ENCODE results near the gene PGC. TPM values are rescaled to one million over a fixed set of nuclear protein-coding genes. Genes with fewer than 3 reads are reported as not detected.
"Not testable (repeated sequence)": the region's sequence is repeated elsewhere in the genome, so short reads cannot be mapped to it uniquely, and the experiment has no call there.

PGC gene
- total RNA-seq, 1 donor from 2014 or later: not detected

GRCh38 chr6:41770381-41771057 lies 23.3 kb upstream of the PGC start:
- peaks cover 31% of the 10 kb centered on the region for H3K36me3 Mint-ChIP-seq (ENCODE audit: low read depth, unreplicated experiment)
- no peaks in the 10 kb centered on the region for H3K9me3 Mint-ChIP-seq (ENCODE audit: unreplicated experiment)
- no peak for DNase-seq (ENCODE audit: low spot score)
- H3K4me1 Mint-ChIP-seq (ENCODE audit: unreplicated experiment): peaks cover 33% of the 10 kb centered on the region
- peak overlapping the region; percentile 49 for H3K27ac Mint-ChIP-seq (ENCODE audit: unreplicated experiment)
- no peak for TF ChIP-seq CTCF (IDR thresholded peaks at IDR 0.05; ENCODE audit: unreplicated experiment)
- peaks cover 2% of the 10 kb centered on the region for H3K27me3 Mint-ChIP-seq (ENCODE audit: unreplicated experiment)
- no peak overlapping the region for H3K4me3 Mint-ChIP-seq (ENCODE audit: unreplicated experiment)

GRCh38 chr6:41769376-41769775 lies 22.2 kb upstream of the PGC start:
- H3K36me3 Mint-ChIP-seq (ENCODE audit: low read depth, unreplicated experiment): peaks cover 23% of the 10 kb centered on the region
- peaks cover 33% of the 10 kb centered on the region for H3K4me1 Mint-ChIP-seq (ENCODE audit: unreplicated experiment)
- H3K27me3 Mint-ChIP-seq (ENCODE audit: unreplicated experiment): peaks cover 3% of the 10 kb centered on the region
- H3K27ac Mint-ChIP-seq (ENCODE audit: unreplicated experiment): peak overlapping the region; percentile 78
- TF ChIP-seq CTCF (IDR thresholded peaks at IDR 0.05; ENCODE audit: unreplicated experiment): no peak
- H3K4me3 Mint-ChIP-seq (ENCODE audit: unreplicated experiment): no peak overlapping the region
- H3K9me3 Mint-ChIP-seq (ENCODE audit: unreplicated experiment): no peaks in the 10 kb centered on the region
- DNase-seq (ENCODE audit: low spot score): no peak

GRCh38 chr6:41768545-41769308 lies 21.5 kb upstream of the PGC start:
- H3K27me3 Mint-ChIP-seq (ENCODE audit: unreplicated experiment): peaks cover 3% of the 10 kb centered on the region
- no peak for TF ChIP-seq CTCF (IDR thresholded peaks at IDR 0.05; ENCODE audit: unreplicated experiment)
- peaks cover 33% of the 10 kb centered on the region for H3K4me1 Mint-ChIP-seq (ENCODE audit: unreplicated experiment)
- H3K36me3 Mint-ChIP-seq (ENCODE audit: low read depth, unreplicated experiment): peaks cover 19% of the 10 kb centered on the region
- no peak for DNase-seq (ENCODE audit: low spot score)
- no peak overlapping the region for H3K4me3 Mint-ChIP-seq (ENCODE audit: unreplicated experiment)
- peak overlapping the region; percentile 78 for H3K27ac Mint-ChIP-seq (ENCODE audit: unreplicated experiment)
- no peaks in the 10 kb centered on the region for H3K9me3 Mint-ChIP-seq (ENCODE audit: unreplicated experiment)

GRCh38 chr6:41767112-41767833 lies 20.1 kb upstream of the PGC start:
- no peak for TF ChIP-seq CTCF (IDR thresholded peaks at IDR 0.05; ENCODE audit: unreplicated experiment)
- Mint-ChIP-seq H3K27ac (ENCODE audit: unreplicated experiment) (peak overlapping the region; percentile 24), H3K4me3 (ENCODE audit: unreplicated experiment) (no peak overlapping the region), H3K9me3 (ENCODE audit: unreplicated experiment) (no peaks in the 10 kb centered on the region), H3K36me3 (ENCODE audit: low read depth, unreplicated experiment) (peaks cover 15% of the 10 kb centered on the region), H3K27me3 (ENCODE audit: unreplicated experiment) (peaks cover 3% of the 10 kb centered on the region), H3K4me1 (ENCODE audit: unreplicated experiment) (peaks cover 33% of the 10 kb centered on the region)
- no peak for DNase-seq (ENCODE audit: low spot score)

- H3K36me3 Mint-ChIP-seq (ENCODE audit: low read depth, unreplicated experiment); DNase-seq (ENCODE audit: low spot score); H3K9me3 Mint-ChIP-seq (ENCODE audit: unreplicated experiment); H3K27ac Mint-ChIP-seq (ENCODE audit: unreplicated experiment); H3K27me3 Mint-ChIP-seq (ENCODE audit: unreplicated experiment); H3K4me3 Mint-ChIP-seq (ENCODE audit: unreplicated experiment): not testable (repeated sequence)
- H3K4me1 Mint-ChIP-seq (ENCODE audit: unreplicated experiment): peaks cover 31% of the 10 kb centered on the region
These were observed 19.0 kb upstream of the PGC start for GRCh38 chr6:41766043-41766664.

Data from endothelial cell (in vitro differentiated cells).